BLaER1 (cell line): ENCODE data around the gene NGF.

ENCODE experiments used
- H3K27ac ChIP-seq: shearing (Covaris generic); formaldehyde crosslinking; 2 replicates; pipeline ENCODE4 v1.8.1; 2022
- H3K27me3 ChIP-seq: shearing (Covaris generic); formaldehyde crosslinking; 2 replicates; pipeline ENCODE4 v1.8.1; 2022
- H3K36me3 ChIP-seq: shearing (Covaris generic); formaldehyde crosslinking; 2 replicates; pipeline ENCODE4 v1.8.1; 2022
- H3K4me1 ChIP-seq: shearing (Covaris generic); formaldehyde crosslinking; 2 replicates; pipeline ENCODE4 v1.8.1; 2022
- H3K4me2 ChIP-seq: shearing (Covaris generic); formaldehyde crosslinking; 2 replicates; pipeline ENCODE4 v1.8.1; 2022
- H3K4me3 ChIP-seq: shearing (Covaris generic); formaldehyde crosslinking; 2 replicates; pipeline ENCODE4 v1.8.1; 2022
- H3K9ac ChIP-seq: shearing (Covaris generic); formaldehyde crosslinking; 2 replicates; pipeline ENCODE4 v1.8.1; 2022
- H3K9me3 ChIP-seq: shearing (Covaris generic); formaldehyde crosslinking; 2 replicates; pipeline ENCODE4 v1.8.1; 2022
- H4K20me1 ChIP-seq: shearing (Covaris generic); formaldehyde crosslinking; 2 replicates; pipeline ENCODE4 v1.8.1; 2022
- Cebpa-rat ChIP-seq: shearing (Covaris generic); IDR thresholded peaks from 2 replicates; pipeline ENCODE4 v1.8.1; 2022

Gene NGF

DNA sequence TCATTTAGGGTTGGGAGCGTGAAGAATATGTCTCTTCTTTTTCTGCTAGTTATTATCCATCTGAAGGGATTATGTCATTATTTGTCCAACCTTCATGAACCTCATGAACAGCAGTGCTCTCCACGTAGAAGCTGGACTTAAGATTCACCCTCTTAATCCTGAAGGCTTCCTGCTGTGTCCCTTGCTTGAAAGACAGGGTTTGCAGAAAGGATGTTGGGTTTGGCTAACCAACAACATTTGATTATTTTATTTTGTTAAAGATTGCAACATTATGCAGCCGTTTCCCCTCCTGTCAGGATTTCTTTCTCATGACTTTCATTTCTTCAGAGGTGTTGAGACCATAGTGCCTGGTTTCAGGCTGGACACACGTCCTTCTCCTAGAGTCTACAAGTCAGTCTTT lies 75.2 kb downstream of the NGF start:
- H3K36me3 ChIP-seq = no peaks in the 10 kb centered on the region
- peaks cover 18% of the 10 kb centered on the region for H3K9me3 ChIP-seq
- H3K27me3 ChIP-seq = no peaks in the 10 kb centered on the region
- no peak overlapping the region for H3K9ac ChIP-seq
- TF ChIP-seq Cebpa-rat = no peak
- no peaks in the 10 kb centered on the region for H3K4me1 ChIP-seq
- H3K27ac ChIP-seq = no peak overlapping the region
- no peaks in the 10 kb centered on the region for H4K20me1 ChIP-seq
- H3K4me3 ChIP-seq = no peak overlapping the region
- no peak overlapping the region for H3K4me2 ChIP-seq

DNA sequence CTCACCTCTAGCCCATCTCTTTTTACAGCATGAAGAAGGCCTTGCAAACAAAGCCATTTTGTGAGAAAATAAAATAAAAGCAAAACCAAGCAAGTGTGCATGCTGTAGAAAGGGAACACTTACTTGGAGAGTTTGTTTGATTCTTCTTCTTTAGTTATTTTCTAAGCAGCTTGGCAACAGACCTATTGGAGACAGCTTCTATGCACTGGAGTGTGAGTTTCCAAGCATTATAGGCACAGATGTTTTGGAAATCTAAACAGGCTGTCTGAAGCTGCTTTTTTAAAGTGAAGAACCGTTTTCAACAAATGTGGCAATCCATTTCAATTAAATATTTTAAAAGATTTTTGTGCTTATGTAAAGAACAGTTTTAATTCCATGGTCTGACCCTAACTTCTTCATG lies 76.6 kb downstream of the NGF start:
- TF ChIP-seq Cebpa-rat = no peak
- no peak overlapping the region for H3K4me2 ChIP-seq
- no peaks in the 10 kb centered on the region for H3K27me3 ChIP-seq
- H3K9ac ChIP-seq = no peak overlapping the region
- H3K36me3 ChIP-seq = no peaks in the 10 kb centered on the region
- H4K20me1 ChIP-seq = no peaks in the 10 kb centered on the region
- H3K27ac ChIP-seq = no peak overlapping the region
- H3K4me1 ChIP-seq = no peaks in the 10 kb centered on the region
- H3K9me3 ChIP-seq = peaks cover 24% of the 10 kb centered on the region
- H3K4me3 ChIP-seq = no peak overlapping the region

DNA sequence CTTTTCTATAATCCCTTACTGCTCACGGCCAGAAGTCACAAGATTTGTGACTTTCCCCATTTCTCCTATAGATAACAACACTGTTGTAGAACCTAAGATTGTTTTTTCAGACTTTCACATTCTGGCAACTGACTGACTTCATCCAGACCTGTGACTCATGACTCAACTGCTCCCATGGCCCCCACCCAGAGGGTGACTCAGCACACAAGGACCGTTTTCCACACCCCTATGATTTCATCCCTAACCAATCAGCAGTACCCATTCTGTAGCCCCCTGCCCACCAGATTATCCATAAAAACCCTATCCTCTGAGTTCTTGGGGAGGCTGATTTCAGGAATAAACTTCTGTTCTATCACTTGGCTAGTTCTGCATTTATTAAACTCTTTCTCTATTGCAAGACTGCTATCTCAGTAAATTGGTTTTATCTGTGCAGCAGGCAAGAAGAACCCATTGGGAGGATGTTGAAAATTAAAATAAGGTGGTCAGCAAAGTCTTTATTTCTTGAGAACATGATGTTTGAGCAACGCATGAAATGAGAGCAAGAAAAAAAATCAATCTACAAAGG lies 79.7 kb downstream of the NGF start:
- Histone ChIP-seq H3K9ac (no peak overlapping the region), H3K27ac (no peak overlapping the region)
- no peak for TF ChIP-seq Cebpa-rat

DNA sequence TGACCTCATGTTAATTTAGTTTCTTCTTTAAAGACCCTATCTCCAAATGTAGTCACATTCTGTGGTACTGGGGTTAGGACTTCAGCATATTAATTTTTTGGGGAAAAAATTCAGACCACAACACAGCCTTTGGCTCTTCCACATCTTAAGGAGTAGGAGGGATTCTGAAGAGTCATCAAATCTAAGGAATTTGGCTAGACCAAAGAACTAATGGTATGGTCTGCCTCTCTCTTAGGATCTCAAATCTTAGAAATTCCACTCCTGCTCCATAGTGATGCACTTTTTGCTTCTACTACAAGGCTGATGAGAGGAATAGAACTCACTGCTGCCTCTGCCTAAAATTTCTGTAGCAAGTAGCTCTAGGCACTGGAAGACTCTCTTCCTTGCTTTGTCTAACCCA lies 80.5 kb downstream of the NGF start:
- H3K27ac ChIP-seq = no peak overlapping the region
- H3K4me2 ChIP-seq = no peak overlapping the region
- no peaks in the 10 kb centered on the region for H3K36me3 ChIP-seq
- H3K9ac ChIP-seq = no peak overlapping the region
- no peaks in the 10 kb centered on the region for H3K27me3 ChIP-seq
- H3K9me3 ChIP-seq = peaks cover 24% of the 10 kb centered on the region
- H3K4me1 ChIP-seq = no peaks in the 10 kb centered on the region
- no peak for TF ChIP-seq Cebpa-rat
- H3K4me3 ChIP-seq = no peak overlapping the region
- H4K20me1 ChIP-seq = no peaks in the 10 kb centered on the region

More for the DNA sequence above, 79.7 kb downstream of the NGF start:
- no peaks in the 10 kb centered on the region for H3K27me3 ChIP-seq
- no peaks in the 10 kb centered on the region for H3K4me1 ChIP-seq
- H3K36me3 ChIP-seq = no peaks in the 10 kb centered on the region
- H3K9me3 ChIP-seq = peaks cover 24% of the 10 kb centered on the region
- H3K4me3 ChIP-seq = no peak overlapping the region
- no peaks in the 10 kb centered on the region for H4K20me1 ChIP-seq
- H3K4me2 ChIP-seq = no peak overlapping the region

DNA sequence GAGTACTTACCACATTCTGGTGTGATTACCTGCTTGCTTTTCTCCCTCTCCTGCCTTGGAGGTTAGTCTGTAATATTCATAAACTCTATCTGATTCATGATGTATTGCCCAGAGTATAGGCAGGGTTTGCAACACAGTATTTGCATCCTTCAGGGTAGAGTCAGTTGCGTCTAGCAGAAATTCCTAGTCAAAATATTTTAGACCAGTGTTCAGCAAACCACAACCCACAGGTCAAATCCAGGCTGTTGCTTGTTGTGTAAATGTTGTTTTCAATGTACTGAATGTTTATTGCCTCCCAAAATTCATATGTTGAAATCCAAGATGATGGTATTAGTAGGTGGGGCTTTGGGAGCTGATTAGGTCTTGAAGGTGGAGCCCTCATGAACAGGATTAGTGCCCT lies 82.9 kb downstream of the NGF start:
- Histone ChIP-seq H3K9ac (no peak overlapping the region), H3K4me2 (no peak overlapping the region), H3K27me3 (no peaks in the 10 kb centered on the region), H3K4me3 (no peak overlapping the region), H4K20me1 (no peaks in the 10 kb centered on the region), H3K4me1 (no peaks in the 10 kb centered on the region), H3K9me3 (peaks cover 24% of the 10 kb centered on the region), H3K36me3 (no peaks in the 10 kb centered on the region), H3K27ac (no peak overlapping the region)
- no peak for TF ChIP-seq Cebpa-rat

DNA sequence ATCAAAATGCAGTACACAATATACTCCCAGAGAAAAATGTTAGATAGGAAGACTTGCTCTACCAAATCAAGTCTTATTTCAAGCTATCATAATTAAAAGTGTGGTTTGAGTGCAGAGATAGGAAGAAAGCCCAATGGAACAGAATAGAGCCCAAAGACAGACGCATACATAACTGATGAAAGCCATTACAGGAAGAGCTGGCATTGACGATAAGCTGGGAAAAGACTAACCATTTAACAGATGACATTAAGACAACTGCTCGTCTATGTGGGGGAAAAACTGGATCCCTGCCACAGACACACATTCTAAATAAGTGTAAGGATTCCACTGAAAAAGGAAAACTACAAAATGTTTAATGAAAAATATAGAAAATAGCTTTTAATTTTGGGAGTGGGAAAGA lies 85.5 kb downstream of the NGF start:
- no peaks in the 10 kb centered on the region for H3K36me3 ChIP-seq
- no peaks in the 10 kb centered on the region for H3K4me1 ChIP-seq
- H3K9me3 ChIP-seq = peaks cover 2% of the 10 kb centered on the region
- H3K4me3 ChIP-seq = no peak overlapping the region
- H4K20me1 ChIP-seq = no peaks in the 10 kb centered on the region
- no peak overlapping the region for H3K9ac ChIP-seq
- no peaks in the 10 kb centered on the region for H3K27me3 ChIP-seq
- H3K27ac ChIP-seq = no peak overlapping the region
- no peak for TF ChIP-seq Cebpa-rat
- no peak overlapping the region for H3K4me2 ChIP-seq

DNA sequence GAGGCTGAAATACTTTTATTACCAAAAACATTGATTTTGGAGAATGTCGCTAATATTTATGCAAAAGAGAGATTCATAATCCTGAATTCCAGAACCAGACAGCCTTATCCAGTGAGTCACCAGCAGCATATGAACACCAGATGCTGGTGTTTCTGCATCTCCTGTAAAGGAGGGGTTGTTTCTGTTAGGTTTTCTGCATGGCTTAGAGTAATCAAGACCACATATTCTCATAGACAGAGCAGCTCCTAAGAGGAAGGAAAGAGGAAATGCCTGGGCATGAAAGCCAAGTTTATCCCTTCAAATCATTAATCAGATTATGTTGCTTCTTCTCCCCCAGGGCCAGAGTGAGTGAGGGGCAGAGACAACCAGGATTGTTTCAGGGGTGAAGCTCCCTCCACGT lies 86.2 kb downstream of the NGF start:
- no peak overlapping the region for H3K4me2 ChIP-seq
- no peak for TF ChIP-seq Cebpa-rat
- H3K27me3 ChIP-seq = no peaks in the 10 kb centered on the region
- H3K9ac ChIP-seq = no peak overlapping the region
- H3K9me3 ChIP-seq = no peaks in the 10 kb centered on the region
- no peaks in the 10 kb centered on the region for H3K36me3 ChIP-seq
- no peak overlapping the region for H3K27ac ChIP-seq
- no peaks in the 10 kb centered on the region for H4K20me1 ChIP-seq
- no peaks in the 10 kb centered on the region for H3K4me1 ChIP-seq
- H3K4me3 ChIP-seq = no peak overlapping the region

DNA sequence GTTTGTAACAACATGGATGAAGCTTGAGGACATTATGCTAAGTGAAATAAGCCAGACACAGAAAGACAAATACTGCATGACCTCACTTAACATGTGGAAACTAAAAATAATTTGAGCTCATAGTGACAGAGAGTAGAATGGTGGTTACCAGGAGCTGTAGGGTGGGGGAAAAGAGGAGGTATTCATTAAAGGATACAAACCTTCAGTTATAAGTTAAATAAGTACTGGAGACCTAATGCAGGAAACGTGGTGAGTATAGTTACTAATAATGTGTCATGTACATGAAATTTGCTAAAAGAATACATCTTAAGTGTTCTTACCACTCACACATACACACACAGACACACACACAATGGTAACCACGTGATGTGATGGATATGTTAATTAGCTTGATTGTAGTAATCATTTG lies 86.7 kb downstream of the NGF start:
- H3K4me3 ChIP-seq = no peak overlapping the region
- no peak overlapping the region for H3K9ac ChIP-seq
- no peaks in the 10 kb centered on the region for H3K4me1 ChIP-seq
- H3K9me3 ChIP-seq = no peaks in the 10 kb centered on the region; the same call in 1 of the 2 replicates
- H3K27me3 ChIP-seq = no peaks in the 10 kb centered on the region
- no peak overlapping the region for H3K27ac ChIP-seq
- no peaks in the 10 kb centered on the region for H3K36me3 ChIP-seq
- TF ChIP-seq Cebpa-rat = no peak
- H4K20me1 ChIP-seq = no peaks in the 10 kb centered on the region
- no peak overlapping the region for H3K4me2 ChIP-seq

DNA sequence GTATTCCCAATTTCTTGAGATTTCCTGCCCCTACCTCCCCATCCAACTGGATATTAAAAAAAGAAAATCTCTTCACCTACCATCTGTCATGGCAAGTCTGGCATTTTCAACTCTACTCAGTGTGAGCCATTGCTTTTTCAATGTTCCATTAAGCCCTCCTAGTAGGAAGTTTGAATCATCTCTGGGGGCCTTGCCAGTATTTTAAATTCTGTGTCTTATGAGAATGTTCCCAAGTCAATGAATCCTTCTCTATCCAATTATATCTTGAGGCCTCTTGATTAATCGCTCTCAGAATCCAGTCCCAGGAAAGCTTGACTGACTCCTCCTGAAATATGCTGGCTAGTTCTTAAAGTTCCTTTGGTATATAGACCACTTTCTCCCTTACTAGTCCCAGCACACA lies 91.5 kb downstream of the NGF start:
- H3K36me3 ChIP-seq = no peaks in the 10 kb centered on the region
- H3K27me3 ChIP-seq = no peaks in the 10 kb centered on the region
- no peak overlapping the region for H3K4me2 ChIP-seq
- no peak overlapping the region for H3K27ac ChIP-seq
- no peak overlapping the region for H3K9ac ChIP-seq
- no peaks in the 10 kb centered on the region for H3K4me1 ChIP-seq
- peaks cover 4% of the 10 kb centered on the region for H3K9me3 ChIP-seq
- H4K20me1 ChIP-seq = no peaks in the 10 kb centered on the region
- H3K4me3 ChIP-seq = no peak overlapping the region
- no peak for TF ChIP-seq Cebpa-rat

DNA sequence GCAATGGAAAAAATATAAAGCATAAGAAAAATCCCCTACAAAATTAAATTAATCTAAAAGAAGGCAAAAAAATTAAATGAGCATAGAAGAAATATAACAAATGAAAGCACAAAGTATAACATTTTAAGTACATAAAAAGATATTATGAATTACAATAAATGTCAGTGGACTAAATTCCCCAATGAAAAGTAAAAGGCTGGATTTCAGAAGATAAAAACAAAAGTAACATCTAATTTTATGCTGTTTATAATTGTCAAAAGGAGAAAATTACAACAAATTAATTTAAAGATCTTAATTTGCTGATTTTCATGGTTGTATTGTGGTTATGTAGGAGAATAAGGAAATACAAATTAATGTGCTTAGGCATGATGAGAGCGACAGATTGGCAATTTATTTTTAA lies 92.8 kb downstream of the NGF start:
- H3K27ac ChIP-seq = no peak overlapping the region
- H3K4me2 ChIP-seq = no peak overlapping the region
- H3K9me3 ChIP-seq = peaks cover 4% of the 10 kb centered on the region
- no peak overlapping the region for H3K4me3 ChIP-seq
- H3K4me1 ChIP-seq = no peaks in the 10 kb centered on the region
- no peaks in the 10 kb centered on the region for H4K20me1 ChIP-seq
- TF ChIP-seq Cebpa-rat = no peak
- H3K27me3 ChIP-seq = no peaks in the 10 kb centered on the region
- no peaks in the 10 kb centered on the region for H3K36me3 ChIP-seq
- no peak overlapping the region for H3K9ac ChIP-seq

DNA sequence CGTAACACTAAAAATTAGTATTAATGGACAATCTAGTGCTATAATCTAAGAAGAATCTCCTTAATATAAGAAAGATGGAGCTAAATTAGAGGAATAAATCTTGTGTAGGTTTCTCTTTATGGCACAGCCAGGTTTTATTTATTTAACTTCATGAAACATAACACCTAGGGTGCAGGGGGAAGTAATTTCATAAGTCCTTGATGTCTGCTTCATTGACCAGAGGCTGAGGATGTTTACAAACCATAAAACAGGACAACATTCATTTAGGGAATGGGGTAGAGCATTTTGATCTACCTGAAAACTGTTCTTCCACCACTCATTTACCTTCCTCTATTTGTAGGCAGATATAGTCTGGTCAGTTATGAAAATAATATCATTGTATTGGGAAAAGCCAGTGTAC lies 95.5 kb downstream of the NGF start:
- no peak overlapping the region for H3K9ac ChIP-seq
- no peaks in the 10 kb centered on the region for H3K27me3 ChIP-seq
- H3K27ac ChIP-seq = no peak overlapping the region
- TF ChIP-seq Cebpa-rat = no peak
- no peaks in the 10 kb centered on the region for H4K20me1 ChIP-seq
- no peaks in the 10 kb centered on the region for H3K36me3 ChIP-seq
- no peaks in the 10 kb centered on the region for H3K4me1 ChIP-seq
- peaks cover 4% of the 10 kb centered on the region for H3K9me3 ChIP-seq
- no peak overlapping the region for H3K4me3 ChIP-seq
- no peak overlapping the region for H3K4me2 ChIP-seq
